GM21528 (cell line): Measurements from ENCODE around the gene AFAP1.

ENCODE experiments used
- ATAC-seq: cut with Tn5 transposase; IDR thresholded peaks from one replicate; pipeline ENCODE4 v1.9.1; 2021; ENCODE audit warnings: mild to moderate bottlenecking, moderate library complexity; ENCODE audit not compliant: unreplicated experiment, low FRiP score

AFAP1 gene

GRCh38 chr4:7828011-7828720 lies 111.5 kb downstream of the AFAP1 start:
- no peak for ATAC-seq

GRCh38 chr4:7827566-7827965 lies 112.1 kb downstream of the AFAP1 start:
- no peak for ATAC-seq

- no peak for ATAC-seq
These were observed 112.8 kb downstream of the AFAP1 start for GRCh38 chr4:7826909-7827306.

- no peak for ATAC-seq
These were observed 113.3 kb downstream of the AFAP1 start for GRCh38 chr4:7826176-7826908.

- no peak for ATAC-seq
These were observed 115.4 kb downstream of the AFAP1 start for GRCh38 chr4:7824218-7824617.

- ATAC-seq, result no peak
These were observed 116.2 kb downstream of the AFAP1 start for GRCh38 chr4:7823416-7823824.

GRCh38 chr4:7822877-7823276 lies 116.8 kb downstream of the AFAP1 start:
- no peak for ATAC-seq

- no peak for ATAC-seq
These were observed 117.5 kb downstream of the AFAP1 start for GRCh38 chr4:7822137-7822505.

- no peak for ATAC-seq
These were observed 118.2 kb downstream of the AFAP1 start for GRCh38 chr4:7821245-7822136.

- no peak for ATAC-seq
These were observed 119.4 kb downstream of the AFAP1 start for GRCh38 chr4:7820031-7820818.

GRCh38 chr4:7819446-7819845 lies 120.2 kb downstream of the AFAP1 start:
- no peak for ATAC-seq

GRCh38 chr4:7818399-7818911 lies 121.2 kb downstream of the AFAP1 start:
- no peak for ATAC-seq

GRCh38 chr4:7817877-7818398 lies 121.7 kb downstream of the AFAP1 start:
- no peak for ATAC-seq

- no peak for ATAC-seq
These were observed 122.9 kb downstream of the AFAP1 start for GRCh38 chr4:7816771-7817170.

- no peak for ATAC-seq
These were observed 123.7 kb downstream of the AFAP1 start for GRCh38 chr4:7815981-7816380.

GRCh38 chr4:7815562-7815961 lies 124.1 kb downstream of the AFAP1 start:
- ATAC-seq, result no peak

GRCh38 chr4:7814451-7814850 lies 125.2 kb downstream of the AFAP1 start:
- ATAC-seq, result no peak

- no peak for ATAC-seq
These were observed 126.0 kb downstream of the AFAP1 start for GRCh38 chr4:7813674-7814073.

GRCh38 chr4:7812921-7813320 lies 126.7 kb downstream of the AFAP1 start:
- no peak for ATAC-seq
